ENCODE data around the gene ZRANB3. TPM values are rescaled to one million over a fixed set of nuclear protein-coding genes. Genes with fewer than 3 reads are reported as not detected.
"Not testable (repeated sequence)": the region's sequence is repeated elsewhere in the genome, so short reads cannot be mapped to it uniquely, and the experiment has no call there.

ZRANB3 gene
- total RNA-seq, 1 donor from 2014 or later = 7.0 TPM

- H3K27me3 Mint-ChIP-seq (ENCODE audit: low read depth) = no peaks in the 10 kb centered on the region
- no peak for TF ChIP-seq CTCF (IDR thresholded peaks at IDR 0.05)
- peaks cover 18% of the 10 kb centered on the region for H3K36me3 Mint-ChIP-seq (ENCODE audit: low read depth)
- H3K27ac Mint-ChIP-seq (ENCODE audit: unreplicated experiment) = no peak overlapping the region
- no peak for DNase-seq (ENCODE audit: low spot score)
- peaks cover 25% of the 10 kb centered on the region for H3K9me3 Mint-ChIP-seq (ENCODE audit: low read depth)
- H3K4me1 Mint-ChIP-seq (ENCODE audit: low read depth) = no peaks in the 10 kb centered on the region
- no peak overlapping the region for H3K4me3 Mint-ChIP-seq (ENCODE audit: unreplicated experiment)
Measured at GRCh38 chr2:135349941-135350340, 181.1 kb downstream of the ZRANB3 start.

GRCh38 chr2:135348096-135348704 lies 182.8 kb downstream of the ZRANB3 start:
- H3K4me1 Mint-ChIP-seq (ENCODE audit: low read depth); H3K4me3 Mint-ChIP-seq (ENCODE audit: unreplicated experiment); H3K27ac Mint-ChIP-seq (ENCODE audit: unreplicated experiment); H3K27me3 Mint-ChIP-seq (ENCODE audit: low read depth); DNase-seq (ENCODE audit: low spot score): not testable (repeated sequence)
- Mint-ChIP-seq H3K9me3 (ENCODE audit: low read depth) (peaks cover 25% of the 10 kb centered on the region), H3K36me3 (ENCODE audit: low read depth) (peaks cover 18% of the 10 kb centered on the region)

DNA sequence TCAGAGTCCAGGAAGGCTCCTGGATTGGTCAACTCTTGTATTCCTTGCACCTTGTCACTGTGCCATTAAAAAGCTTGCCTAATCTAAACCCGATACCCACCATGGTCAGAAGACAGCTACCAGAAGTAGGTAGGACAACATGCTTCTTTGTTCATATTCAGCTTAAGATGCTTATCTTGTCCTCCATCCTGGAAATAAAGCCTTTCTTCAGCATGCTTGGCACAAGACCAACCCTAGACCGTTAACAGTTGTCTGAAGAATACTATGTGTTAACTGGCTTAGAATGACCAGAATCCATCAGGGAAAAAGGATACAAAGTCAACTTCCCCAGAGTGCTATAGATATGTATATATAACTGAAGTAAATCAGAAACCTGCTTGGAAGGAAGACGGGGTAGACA lies 193.9 kb downstream of the ZRANB3 start:
- Mint-ChIP-seq H3K4me1 (ENCODE audit: low read depth) (no peaks in the 10 kb centered on the region), H3K27me3 (ENCODE audit: low read depth) (no peaks in the 10 kb centered on the region), H3K4me3 (ENCODE audit: unreplicated experiment) (no peak overlapping the region), H3K9me3 (ENCODE audit: low read depth) (peaks cover 9% of the 10 kb centered on the region), H3K27ac (ENCODE audit: unreplicated experiment) (no peak overlapping the region), H3K36me3 (ENCODE audit: low read depth) (peaks cover 3% of the 10 kb centered on the region)
- no peak for TF ChIP-seq CTCF (IDR thresholded peaks at IDR 0.05)
- no peak for DNase-seq (ENCODE audit: low spot score)

DNA sequence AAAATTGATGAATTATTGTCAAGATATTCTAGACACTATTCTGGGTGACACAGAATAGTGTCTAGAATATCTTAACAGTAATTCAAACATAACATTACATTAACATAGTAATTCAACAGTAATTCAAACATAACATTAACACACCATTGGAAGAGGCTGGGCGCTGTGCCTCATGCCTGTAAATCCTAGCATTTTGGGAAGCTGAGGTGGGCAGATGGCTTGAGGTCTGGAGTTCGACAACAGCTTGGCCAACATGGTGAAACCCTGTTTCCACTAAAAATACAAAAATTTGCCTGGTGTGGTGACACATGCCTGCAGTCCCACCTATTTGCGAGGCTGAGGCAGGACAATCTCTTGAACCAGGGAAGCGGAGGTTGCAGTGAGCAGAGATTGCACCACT lies 195.8 kb downstream of the ZRANB3 start:
- no peak for DNase-seq (ENCODE audit: low spot score)
- peaks cover 14% of the 10 kb centered on the region for H3K9me3 Mint-ChIP-seq (ENCODE audit: low read depth)

DNA sequence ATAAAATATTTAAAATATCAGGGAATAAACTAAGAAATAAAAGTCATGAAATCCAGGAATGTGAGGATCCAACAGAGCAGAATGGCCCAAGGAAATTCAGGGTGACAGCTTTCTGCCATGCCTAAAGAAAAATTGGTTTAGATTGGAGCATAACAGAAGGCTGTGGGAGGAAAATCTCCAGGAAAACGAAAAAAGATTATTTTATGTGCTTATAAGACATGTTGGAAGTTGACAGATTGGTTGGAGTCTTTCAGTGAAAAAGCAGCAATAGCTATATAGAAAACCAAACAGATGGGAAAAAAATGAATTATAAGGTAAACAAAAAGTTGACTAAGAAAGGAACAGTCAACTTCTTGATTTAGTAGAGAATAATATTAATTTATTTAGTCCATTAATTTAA lies 203.9 kb downstream of the ZRANB3 start:
- Mint-ChIP-seq H3K27ac (ENCODE audit: unreplicated experiment) (no peak overlapping the region), H3K4me3 (ENCODE audit: unreplicated experiment) (no peak overlapping the region), H3K27me3 (ENCODE audit: low read depth) (no peaks in the 10 kb centered on the region), H3K9me3 (ENCODE audit: low read depth) (peaks cover 38% of the 10 kb centered on the region), H3K36me3 (ENCODE audit: low read depth) (peaks cover 17% of the 10 kb centered on the region), H3K4me1 (ENCODE audit: low read depth) (no peaks in the 10 kb centered on the region)
- no peak for TF ChIP-seq CTCF (IDR thresholded peaks at IDR 0.05)
- no peak for DNase-seq (ENCODE audit: low spot score)

More for the DNA sequence above, 195.8 kb downstream of the ZRANB3 start:
- TF ChIP-seq CTCF (IDR thresholded peaks at IDR 0.05) = no peak
- Mint-ChIP-seq H3K4me3 (ENCODE audit: unreplicated experiment) (no peak overlapping the region), H3K27me3 (ENCODE audit: low read depth) (no peaks in the 10 kb centered on the region), H3K36me3 (ENCODE audit: low read depth) (peaks cover 12% of the 10 kb centered on the region), H3K27ac (ENCODE audit: unreplicated experiment) (no peak overlapping the region), H3K4me1 (ENCODE audit: low read depth) (no peaks in the 10 kb centered on the region)

All from chondrocyte (in vitro differentiated cells).